Glomerular visceral epithelial cell (primary cell): ENCODE measurements around the gene CACNG1.
"Not testable (repeated sequence)": the region's sequence is repeated elsewhere in the genome, so short reads cannot be mapped to it uniquely, and the experiment has no call there.

Experiments
- DNase-seq: peaks from one replicate; pipeline ENCODE4 v3.0.0-alpha.2; 2016; ENCODE audit errors: extremely low spot score

CACNG1 gene

DNA sequence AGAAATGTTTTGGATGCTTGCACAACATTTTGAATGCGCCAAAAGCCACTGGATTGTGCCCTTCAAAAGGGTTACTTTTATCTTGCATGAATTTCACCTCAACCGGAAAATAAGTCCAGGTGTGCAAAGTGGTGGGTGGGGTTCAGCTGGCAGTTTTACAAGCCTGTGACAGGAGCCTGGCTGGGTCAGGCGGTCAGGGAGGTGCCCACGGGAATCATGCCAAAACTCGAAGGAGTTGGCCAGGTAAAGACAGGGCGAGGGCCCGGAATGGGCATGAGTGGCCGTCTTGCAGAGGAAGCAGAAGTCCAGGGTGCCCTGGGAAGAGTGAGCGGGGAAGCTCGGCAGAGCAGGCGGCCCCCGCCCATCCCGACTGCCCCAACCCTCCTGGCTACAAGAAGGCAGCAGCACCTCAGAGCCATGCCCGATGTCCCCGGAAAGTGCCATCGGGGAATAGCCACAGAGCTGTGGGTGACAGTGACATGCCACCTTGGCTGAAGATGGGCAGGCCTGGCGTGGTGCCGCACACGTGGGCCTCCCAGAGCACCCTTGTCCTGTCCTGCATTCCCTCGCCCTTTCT is 19.1 kb upstream of the CACNG1 start:
- no peak for DNase-seq

- DNase-seq = no peak
These were observed 18.0 kb upstream of the CACNG1 start for GRCh38 chr17:67026341-67026740.

- DNase-seq = no peak
These were observed 17.2 kb upstream of the CACNG1 start for GRCh38 chr17:67027031-67027628.

DNA sequence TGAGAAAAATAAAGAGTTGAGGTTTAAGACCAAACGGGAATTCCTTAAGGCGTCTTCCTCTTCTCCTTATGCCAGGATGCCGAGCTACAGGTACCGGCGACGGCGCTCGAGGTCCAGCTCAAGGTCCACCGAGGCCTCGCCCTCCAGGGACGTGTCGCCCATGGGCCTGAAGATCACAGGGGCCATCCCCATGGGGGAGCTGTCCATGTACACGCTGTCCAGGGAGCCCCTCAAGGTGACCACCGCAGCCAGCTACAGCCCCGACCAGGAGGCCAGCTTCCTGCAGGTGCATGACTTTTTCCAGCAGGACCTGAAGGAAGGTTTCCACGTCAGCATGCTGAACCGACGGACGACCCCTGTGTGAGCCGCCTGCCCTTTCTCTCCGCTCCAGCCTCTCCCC is 13.7 kb upstream of the CACNG1 start:
- no peak for DNase-seq

GRCh38 chr17:67032382-67032781 is 12.0 kb upstream of the CACNG1 start:
- no peak for DNase-seq

GRCh38 chr17:67032985-67033384 is 11.4 kb upstream of the CACNG1 start:
- no peak for DNase-seq

- no peak for DNase-seq
These were observed 10.7 kb upstream of the CACNG1 start for GRCh38 chr17:67033613-67034012.

- DNase-seq = no peak
These were observed 8.9 kb upstream of the CACNG1 start for GRCh38 chr17:67035131-67036083.

GRCh38 chr17:67038861-67039365 is 5.4 kb upstream of the CACNG1 start:
- DNase-seq = no peak

- DNase-seq = no peak
These were observed 3.7 kb upstream of the CACNG1 start for GRCh38 chr17:67040652-67041051.

DNA sequence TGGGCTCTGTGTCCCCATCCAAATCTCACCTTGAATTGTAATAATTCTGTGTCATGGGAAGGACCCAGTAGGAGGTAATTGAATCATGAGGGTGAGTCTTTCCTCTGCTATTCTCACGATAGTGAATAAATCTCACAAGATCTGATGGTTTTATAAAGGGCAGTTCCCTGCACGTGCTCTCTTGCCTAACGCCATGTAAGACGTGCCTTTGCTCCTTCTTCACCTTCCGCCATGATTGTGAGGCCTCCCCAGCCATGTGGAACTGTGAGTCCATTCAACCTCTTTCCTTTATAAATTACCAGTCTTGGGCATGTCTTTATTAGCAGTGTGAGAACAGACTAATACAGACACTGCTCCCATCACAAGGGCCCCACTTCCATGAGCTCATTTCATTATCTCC is 3.2 kb upstream of the CACNG1 start:
- not testable (repeated sequence) for DNase-seq

- no peak for DNase-seq
These were observed 2.8 kb upstream of the CACNG1 start for GRCh38 chr17:67041531-67041930.

- DNase-seq = no peak
These were observed 2.1 kb upstream of the CACNG1 start for GRCh38 chr17:67041941-67042899.

DNA sequence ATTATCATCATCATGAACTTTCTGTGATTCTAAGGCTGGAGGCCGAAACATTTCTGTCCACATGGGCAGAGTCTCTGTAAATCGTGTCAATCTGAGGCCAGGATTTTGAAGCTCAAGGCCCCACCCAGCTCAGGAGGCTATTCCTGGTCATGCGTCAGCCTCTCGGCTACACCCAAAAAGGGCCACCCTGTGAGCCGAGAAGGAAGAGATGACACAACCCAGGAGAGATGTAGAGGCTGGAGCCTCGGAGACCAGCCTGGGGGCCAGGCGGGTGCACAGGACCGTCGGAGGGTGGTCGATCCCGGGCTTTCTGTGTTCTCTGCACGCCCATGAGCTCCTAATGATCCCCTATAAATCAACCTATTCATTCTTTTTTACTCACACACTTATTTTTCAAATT is 1.1 kb upstream of the CACNG1 start:
- no peak for DNase-seq

DNA sequence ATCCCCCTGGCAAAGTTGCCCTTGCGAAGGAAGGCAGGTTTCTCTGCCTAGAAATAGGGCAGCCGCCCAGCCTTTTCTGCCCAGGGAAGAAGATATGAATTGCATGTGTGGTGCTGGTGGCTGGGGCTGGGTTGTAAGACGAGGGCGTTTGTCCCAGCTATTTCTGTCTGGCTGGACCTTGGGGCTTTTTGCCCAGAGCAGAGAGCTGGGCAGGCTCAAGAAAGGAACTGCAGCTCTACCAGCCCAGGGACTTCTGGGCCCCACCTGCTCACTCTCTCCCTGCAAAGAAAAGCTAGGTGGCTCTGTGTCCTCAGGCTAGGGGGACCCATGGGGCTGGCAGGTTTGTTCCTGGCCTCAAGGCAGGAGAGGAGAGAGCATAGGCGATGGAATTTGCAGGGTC is 586 bp downstream of the CACNG1 start:
- no peak for DNase-seq

- DNase-seq = no peak
These were observed 2.0 kb downstream of the CACNG1 start for GRCh38 chr17:67046398-67046797.

DNA sequence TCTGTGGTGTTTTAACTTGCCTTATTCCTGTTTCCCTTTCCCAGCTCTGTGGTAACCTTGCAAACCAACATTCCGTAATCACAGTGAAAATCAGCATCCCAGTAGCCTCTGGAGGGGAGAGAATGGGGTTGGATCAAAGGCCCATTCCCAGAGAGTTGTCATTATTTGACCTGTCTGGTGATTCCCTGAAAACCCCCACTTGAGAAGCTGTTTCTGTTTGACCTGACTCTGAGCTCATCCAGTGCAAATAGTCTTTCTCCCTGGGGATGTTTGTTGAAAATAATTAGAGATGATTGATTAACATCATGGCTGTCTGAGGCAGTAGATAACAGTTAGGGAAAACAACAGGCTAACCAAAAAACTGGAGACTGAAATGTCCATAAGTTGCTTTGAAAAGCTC is 3.0 kb downstream of the CACNG1 start:
- DNase-seq = no peak

- no peak for DNase-seq
These were observed 4.8 kb downstream of the CACNG1 start for GRCh38 chr17:67049025-67049739.

GRCh38 chr17:67050066-67050465 is 5.7 kb downstream of the CACNG1 start:
- DNase-seq = no peak

DNA sequence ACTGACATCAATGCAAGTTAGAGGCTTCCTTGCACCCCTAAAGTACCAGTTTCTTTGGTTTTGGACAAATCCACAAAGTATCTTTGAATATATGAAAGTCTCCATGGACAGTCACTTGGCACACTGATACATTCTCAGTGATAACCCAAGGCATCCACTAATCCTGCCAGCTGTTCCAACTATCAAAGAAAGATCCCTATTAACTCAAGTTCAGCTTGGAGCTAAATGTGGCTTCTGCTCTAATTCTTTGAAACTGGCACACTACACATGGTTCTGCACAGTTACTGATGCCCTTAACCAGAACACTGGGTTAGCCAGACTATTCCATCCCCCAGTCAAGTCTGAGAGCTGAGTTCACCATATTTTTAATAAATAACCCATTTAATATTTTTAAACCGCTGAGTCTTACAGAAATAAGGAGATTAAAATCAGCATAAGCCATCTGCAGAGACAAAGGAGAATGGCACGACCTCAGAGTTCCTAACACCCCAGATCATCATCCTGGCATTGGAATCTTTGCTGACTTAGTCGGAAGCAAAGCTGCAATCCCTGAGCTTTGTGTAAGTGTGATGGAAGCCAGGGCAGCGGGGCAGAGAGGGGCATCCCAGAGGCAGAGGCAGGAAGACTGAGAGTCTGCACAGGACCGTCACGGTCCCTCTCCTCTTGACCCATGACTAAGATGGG is 6.3 kb downstream of the CACNG1 start:
- peak; percentile 32 for DNase-seq
